Keratinocyte (primary cell): Measurements from ENCODE around the gene B4GALT7. TPM values are rescaled to one million over a fixed set of nuclear protein-coding genes. Genes with fewer than 3 reads are reported as not detected.

ENCODE experiments used
- DNase-seq: peaks from one replicate; pipeline ENCODE4 v3.0.0-alpha.2; 2011; ENCODE audit warnings: low read depth, missing footprints, low spot score
- FAIRE-seq: peaks from 2 replicates; lab custom pipeline; 2011; peaks lifted over from hg19 to GRCh38; lab: Jason Lieb, UNC
- H2AFZ ChIP-seq: 2 replicates; pipeline ENCODE4 v1.6.0; 2012; ENCODE audit warnings: low read length, control low read depth, inconsistent platforms; ENCODE audit not compliant: control insufficient read depth
- H3K27ac ChIP-seq: 2 replicates; pipeline ENCODE4 v1.5.1; 2011; ENCODE audit warnings: low read length; ENCODE audit not compliant: control insufficient read depth, insufficient read depth
- H3K27me3 ChIP-seq: 3 replicates; pipeline ENCODE4 v1.6.0; 2011; ENCODE audit warnings: low read length; ENCODE audit not compliant: control insufficient read depth, insufficient read depth; ENCODE audit errors: extremely low read depth
- H3K36me3 ChIP-seq, 2 experiments: 2 replicates in 1 of 2; 3 replicates in 1 of 2; pipeline ENCODE4 v1.5.1; 2011; ENCODE audit warnings: low read length in 2 of 2, mild to moderate bottlenecking in 1 of 2; ENCODE audit not compliant: control insufficient read depth in 2 of 2, insufficient read depth in 2 of 2; ENCODE audit errors: extremely low read depth in 1 of 2
- H3K4me1 ChIP-seq: 3 replicates; pipeline ENCODE4 v1.5.1; 2011; ENCODE audit warnings: low read length; ENCODE audit not compliant: control insufficient read depth, insufficient read depth; ENCODE audit errors: extremely low read depth
- H3K4me2 ChIP-seq: 3 replicates; pipeline ENCODE4 v1.6.0; 2011; ENCODE audit warnings: low read depth, low read length; ENCODE audit not compliant: control insufficient read depth, insufficient read depth; ENCODE audit errors: extremely low read depth
- H3K4me3 ChIP-seq, 3 experiments: fragments of 200-600 bp in 1 of 3; sonication (generic) in 1 of 3; 2 replicates in 2 of 3; 3 replicates in 1 of 3; pipeline ENCODE4 v1.5.1; 2011 to 2016; ENCODE audit warnings: low read length in 3 of 3, mild to moderate bottlenecking in 3 of 3, control low read depth in 2 of 3, inconsistent platforms in 1 of 3, low read depth in 1 of 3, mixed read lengths in 1 of 3, mixed run types in 1 of 3, moderate library complexity in 1 of 3; ENCODE audit not compliant: control insufficient read depth in 2 of 3, insufficient read depth in 2 of 3; ENCODE audit errors: extremely low read depth in 1 of 3
- H3K79me2 ChIP-seq: 2 replicates; pipeline ENCODE4 v1.6.0; 2012; ENCODE audit warnings: low read length; ENCODE audit not compliant: control insufficient read depth, insufficient read depth
- H3K9ac ChIP-seq: 3 replicates; pipeline ENCODE4 v1.6.0; 2011; ENCODE audit warnings: low read length; ENCODE audit not compliant: control insufficient read depth, insufficient read depth; ENCODE audit errors: extremely low read depth
- H3K9me1 ChIP-seq: 3 replicates; pipeline ENCODE4 v1.6.0; 2011; ENCODE audit warnings: low read length; ENCODE audit not compliant: control insufficient read depth, insufficient read depth; ENCODE audit errors: extremely low read depth
- H3K9me3 ChIP-seq: 2 replicates; pipeline ENCODE4 v1.5.1; 2012; ENCODE audit warnings: low read depth, low read length; ENCODE audit not compliant: control insufficient read depth
- H4K20me1 ChIP-seq: 3 replicates; pipeline ENCODE4 v1.6.0; 2011; ENCODE audit warnings: low read length; ENCODE audit not compliant: control insufficient read depth, insufficient read depth; ENCODE audit errors: extremely low read depth
- CTCF ChIP-seq, 3 experiments: IDR thresholded peaks in 1 of 3; conservative IDR thresholded peaks in 1 of 3; optimal IDR thresholded peaks in 1 of 3; 2 replicates in 2 of 3; 3 replicates in 1 of 3; pipeline versions ENCODE3 to v1.5.1; 2011; ENCODE audit warnings: low read length in 3 of 3, mild to moderate bottlenecking in 3 of 3, moderate library complexity in 2 of 3, control low read depth in 1 of 3, inconsistent platforms in 1 of 3; ENCODE audit not compliant: insufficient read depth in 2 of 3; ENCODE audit errors: extremely low read depth in 1 of 3
- EZH2 ChIP-seq: IDR thresholded peaks from one replicate; pipeline ENCODE4 v1.6.1; 2012; ENCODE audit warnings: inconsistent platforms, mild to moderate bottlenecking, low read length, moderate library complexity
- dilution Hi-C: fragments of 300-500 bp; cut with MboI; formaldehyde crosslinking; loops from one replicate; pipeline ENCODE4 v1.7.0; 2020; ENCODE audit warnings: low sequenced_read_pairs; ENCODE audit not compliant: extremely low pct_ligation_motif_present
- polyA plus RNA-seq, 5 experiments: library from polyadenylated mRNA; depleted of rRNA in 3 of 5; stranded (reverse) in 3 of 5; stranded (forward) in 1 of 5; unstranded in 1 of 5; fragments of >200 nt; gene quantifications; 1 replicate in 1 of 5; 2 replicates in 3 of 5; 3 replicates in 1 of 5; pipeline versions ENCODE4 v1.2.1 to v1.2.3, GENCODE V29; 2011 to 2012; ENCODE audit warnings: missing spikeins in 2 of 5, low read depth in 1 of 5, low replicate concordance in 1 of 5

The B4GALT7 gene
- polyA plus RNA-seq, 1 donor (not counting 4 experiments of a cell fraction or from before 2014, with no cell fraction given) = 15.7 TPM

- no peaks in the 10 kb centered on the region for H3K27me3 ChIP-seq
- TF ChIP-seq CTCF (optimal IDR thresholded peaks at IDR 0.05 in 1 of 3, IDR thresholded peaks at IDR 0.05 in 1 of 3, conservative IDR thresholded peaks at IDR 0.05 in 1 of 3; ENCODE audit: extremely low read depth in 1 of 3, insufficient read depth in 2 of 3, low read length in 3 of 3) (peak; percentile 82 to 98 (median 94)), EZH2 (no peak)
- no peak overlapping the region for H3K27ac ChIP-seq
- no peaks in the 10 kb centered on the region for H3K79me2 ChIP-seq
- no peak overlapping the region for H2AFZ ChIP-seq
- FAIRE-seq = peak; percentile 60
- no peaks in the 10 kb centered on the region for H4K20me1 ChIP-seq
- H3K4me3 ChIP-seq = no peak overlapping the region
- DNase-seq = no peak
- dilution Hi-C loops = no loop called here
- H3K9ac ChIP-seq = no peak overlapping the region
- no peaks in the 10 kb centered on the region for H3K9me1 ChIP-seq
- no peaks in the 10 kb centered on the region for H3K4me1 ChIP-seq
- no peaks in the 10 kb centered on the region for H3K9me3 ChIP-seq
- H3K36me3 ChIP-seq = peaks cover 4 to 22% of the 10 kb centered on the region in 2 experiments
- H3K4me2 ChIP-seq = no peak overlapping the region
Observed at GRCh38 chr5:177607452-177608192, 7.7 kb downstream of the B4GALT7 start.

- H3K27me3 ChIP-seq = no peaks in the 10 kb centered on the region
- H3K79me2 ChIP-seq = no peaks in the 10 kb centered on the region
- H3K27ac ChIP-seq = no peak overlapping the region
- peaks cover 4 to 22% of the 10 kb centered on the region in 2 experiments for H3K36me3 ChIP-seq
- TF ChIP-seq CTCF (optimal IDR thresholded peaks at IDR 0.05 in 1 of 3, IDR thresholded peaks at IDR 0.05 in 1 of 3, conservative IDR thresholded peaks at IDR 0.05 in 1 of 3; ENCODE audit: extremely low read depth in 1 of 3, insufficient read depth in 2 of 3, low read length in 3 of 3) (no peak), EZH2 (no peak)
- H3K9me1 ChIP-seq = no peaks in the 10 kb centered on the region
- H3K4me3 ChIP-seq = no peak overlapping the region
- no peak overlapping the region for H3K9ac ChIP-seq
- no peaks in the 10 kb centered on the region for H4K20me1 ChIP-seq
- no peak overlapping the region for H3K4me2 ChIP-seq
- no peak overlapping the region for H2AFZ ChIP-seq
- no peaks in the 10 kb centered on the region for H3K9me3 ChIP-seq
- DNase-seq (no peak), FAIRE-seq (no peak)
- dilution Hi-C loops = no loop called here
- no peaks in the 10 kb centered on the region for H3K4me1 ChIP-seq
Observed at GRCh38 chr5:177608243-177609075, 8.5 kb downstream of the B4GALT7 start.
